HG02981 (cell line): ENCODE data around the gene CADPS.

Source experiments
- ATAC-seq: cut with Tn5 transposase; IDR thresholded peaks from one replicate; pipeline ENCODE4 v1.9.1; 2021; ENCODE audit warnings: mild to moderate bottlenecking, moderate library complexity; ENCODE audit not compliant: unreplicated experiment

CADPS gene

DNA sequence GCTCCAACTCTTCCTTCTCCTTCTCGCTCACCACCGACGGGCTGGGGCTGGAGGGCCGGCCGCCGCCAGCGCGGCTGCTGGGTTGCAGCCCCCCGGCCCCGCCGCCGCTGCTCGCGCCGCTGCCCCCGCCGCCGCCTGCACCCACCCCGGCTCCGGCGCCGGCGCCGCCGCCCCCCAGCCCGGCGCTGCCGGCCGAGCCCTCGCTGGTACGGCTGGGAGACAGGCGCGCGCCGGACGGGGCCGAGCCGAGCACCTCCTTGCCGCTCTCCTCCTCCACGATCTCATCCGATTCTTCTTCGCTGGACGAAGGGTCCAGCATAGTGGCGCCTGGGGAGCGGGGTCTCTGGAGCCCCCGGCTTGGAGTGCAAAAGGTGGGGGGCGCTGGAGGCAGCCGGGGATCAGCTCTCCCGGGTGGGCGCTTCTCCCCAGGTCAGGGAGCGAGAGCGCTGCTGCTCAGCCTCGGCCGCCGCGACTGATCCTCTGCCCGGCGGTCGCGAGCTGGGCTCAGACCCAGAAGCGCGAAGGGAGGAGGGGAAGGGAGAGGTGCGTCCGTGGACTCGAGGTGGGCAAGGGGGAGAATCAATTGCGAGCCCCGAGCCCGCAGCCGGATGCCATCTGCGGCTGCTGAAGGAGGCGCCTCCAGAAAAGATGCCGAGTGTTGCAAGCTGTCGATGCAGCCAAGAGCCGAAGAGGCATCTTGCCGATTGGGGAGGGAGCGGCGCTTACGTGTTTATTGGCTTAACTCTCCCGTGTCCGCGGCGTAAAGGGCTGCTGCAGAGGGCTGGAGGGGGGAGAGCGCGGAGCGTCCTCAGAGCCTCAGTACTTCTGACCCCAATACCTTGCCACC is at the start of gene CADPS:
Gene CADPS, minus strand, starts transcription at position 706 of the 847 bp plus-strand sequence. Its CDS starts 387 bp downstream, at position 319.
- no peak for ATAC-seq

DNA sequence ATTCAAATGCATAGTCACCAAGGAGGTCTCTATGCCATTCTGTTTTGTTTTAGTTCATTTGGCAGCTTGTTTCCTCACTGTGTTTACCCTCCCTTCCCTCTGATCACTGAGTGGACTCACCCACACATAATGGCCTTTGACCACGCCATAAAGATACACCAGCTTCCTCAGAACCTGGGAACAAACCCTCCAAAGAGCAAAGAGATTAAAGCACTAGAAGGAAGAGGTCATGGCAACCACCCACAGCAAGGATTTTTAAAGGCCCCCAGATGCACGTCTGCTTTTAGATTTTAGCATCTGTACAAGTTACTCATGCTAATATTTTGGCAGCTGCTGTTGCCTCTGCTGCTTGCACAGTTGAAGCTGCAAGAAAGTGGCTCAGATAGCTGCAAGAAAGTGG is 47.9 kb upstream of the CADPS start:
- ATAC-seq = no peak

DNA sequence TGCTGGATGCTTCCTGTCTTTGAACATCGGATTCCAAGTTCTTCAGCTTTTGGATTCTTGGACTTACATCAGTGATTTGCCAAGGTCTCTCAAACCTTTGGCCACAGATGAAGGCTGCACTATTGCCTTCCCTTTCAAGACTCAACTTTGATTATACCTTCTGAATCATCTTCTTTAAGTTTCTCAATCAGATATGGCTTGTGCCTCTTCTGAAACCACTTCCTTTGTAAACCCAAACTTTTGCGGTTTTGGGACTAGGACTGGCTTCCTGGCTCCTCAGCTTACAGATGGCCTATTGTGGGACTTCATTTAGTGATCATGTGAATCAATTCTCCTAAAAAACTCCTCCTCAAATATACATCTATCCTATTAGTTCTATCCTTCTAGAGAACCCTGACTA is 47.1 kb upstream of the CADPS start:
- ATAC-seq = no peak

- ATAC-seq = no peak
Observed at GRCh38 chr3:62920466-62920784, 45.2 kb upstream of the CADPS start.

DNA sequence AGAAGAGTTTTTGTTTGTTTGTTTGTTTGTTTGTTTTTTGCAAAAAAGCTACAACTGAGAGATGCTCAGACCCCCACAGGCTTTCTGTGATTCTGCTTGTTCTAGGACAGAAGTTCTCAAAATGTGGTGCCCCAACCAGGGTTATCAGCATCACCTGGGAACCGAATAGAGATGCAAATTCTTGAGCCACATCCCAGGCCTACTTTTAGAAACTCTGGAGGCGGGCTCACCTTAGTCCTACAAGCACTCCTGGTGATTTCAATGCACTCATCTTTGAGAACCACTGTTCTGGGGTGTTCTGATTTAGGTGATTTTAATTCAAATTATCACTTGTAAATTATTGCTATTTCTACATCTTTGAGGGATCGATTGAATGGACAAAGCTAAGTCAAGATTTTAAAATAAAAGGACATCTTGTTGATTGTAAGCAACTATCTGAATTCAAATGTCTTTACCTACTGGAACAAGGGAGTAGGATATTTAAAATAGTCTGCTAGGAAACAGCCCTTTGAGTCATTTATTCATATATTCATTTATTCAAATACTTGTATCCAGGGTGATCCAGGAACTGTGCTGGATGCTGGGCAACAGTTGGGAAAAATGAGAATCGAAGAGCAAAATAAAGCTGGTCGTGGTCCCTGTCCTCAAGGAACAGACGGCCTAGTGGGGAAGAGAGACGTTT is 44.7 kb upstream of the CADPS start:
- no peak for ATAC-seq

- ATAC-seq = no peak
Observed at GRCh38 chr3:62918777-62919176, 43.6 kb upstream of the CADPS start.

DNA sequence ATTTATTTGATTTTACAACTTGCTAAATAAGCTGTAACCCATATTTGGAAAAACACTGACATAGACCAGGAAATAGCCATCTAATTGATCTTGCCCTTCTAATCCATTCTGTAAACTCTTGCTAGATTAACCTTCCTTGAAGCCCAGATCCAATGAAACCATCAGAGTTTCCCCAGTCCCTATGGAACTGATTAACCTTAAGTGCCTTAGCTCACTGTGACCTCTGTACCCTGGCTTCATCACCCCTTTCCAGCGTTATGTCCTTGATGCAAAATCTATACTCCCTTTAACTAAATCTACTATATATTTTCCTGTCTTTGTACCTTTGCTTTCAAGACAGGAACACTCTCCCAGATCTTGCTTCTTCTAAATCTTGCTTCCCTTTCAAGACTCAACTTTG is 42.9 kb upstream of the CADPS start:
- no peak for ATAC-seq

DNA sequence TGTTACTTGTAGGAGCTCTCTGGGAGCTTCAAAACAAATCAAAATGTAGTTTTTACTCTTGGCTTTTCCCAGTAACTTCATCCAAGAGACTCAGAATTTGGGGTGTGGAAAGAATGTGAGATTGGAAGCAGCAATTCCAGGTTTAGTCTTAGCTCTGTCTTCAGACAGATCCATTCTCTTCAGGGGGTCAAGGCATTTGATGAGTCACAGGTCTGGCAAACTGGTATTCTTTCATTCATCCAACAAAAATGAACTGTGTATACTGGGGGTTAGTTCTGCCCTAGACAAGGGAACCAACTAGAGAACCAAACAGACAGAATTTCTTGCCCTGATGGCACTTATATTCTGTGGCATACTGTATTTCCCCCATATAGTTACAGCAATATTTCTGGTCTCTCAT is 36.3 kb upstream of the CADPS start:
- ATAC-seq = no peak

DNA sequence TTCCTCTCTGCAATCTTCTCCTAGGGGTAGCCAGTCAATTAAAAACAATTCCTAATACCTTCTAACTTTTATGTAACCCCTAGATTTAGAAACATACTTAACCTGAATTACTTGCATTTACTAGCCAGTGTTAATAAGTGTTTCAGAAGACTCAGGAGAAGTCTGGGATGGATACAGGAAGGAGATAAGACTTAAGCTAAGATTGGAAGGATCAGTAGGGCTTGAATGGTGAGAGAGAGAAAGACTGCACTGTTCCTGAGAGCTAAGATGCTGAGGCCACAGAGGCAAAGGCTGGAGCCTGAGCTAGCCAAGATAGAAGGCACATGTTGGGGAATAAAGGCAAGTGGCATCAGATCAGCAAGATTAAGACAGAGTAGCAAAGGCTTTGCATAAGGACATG is 30.1 kb upstream of the CADPS start:
- ATAC-seq = no peak

GRCh38 chr3:62898530-62899496 is 23.6 kb upstream of the CADPS start:
- no peak for ATAC-seq

DNA sequence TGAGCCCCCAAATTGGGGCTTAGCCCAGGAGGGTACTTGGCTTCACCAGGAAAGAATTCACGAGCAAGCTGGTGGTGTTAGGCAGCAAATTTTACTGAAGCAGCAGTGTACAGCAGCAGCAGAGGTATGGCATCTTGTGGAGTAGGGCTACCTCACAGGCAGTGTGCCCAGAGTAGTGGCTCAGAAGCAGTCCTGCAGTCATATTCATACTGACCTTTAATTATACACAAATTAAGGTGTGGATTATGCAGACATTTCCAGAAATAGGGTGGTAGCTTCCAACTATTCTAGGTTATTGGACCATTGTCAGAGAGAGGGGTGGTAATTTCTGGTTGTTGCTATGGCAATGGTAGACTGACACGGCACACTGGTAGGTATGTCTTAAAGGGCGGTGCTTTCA is 20.7 kb upstream of the CADPS start:
- ATAC-seq = no peak

- ATAC-seq = no peak
Observed at GRCh38 chr3:62892951-62893350, 17.7 kb upstream of the CADPS start.

DNA sequence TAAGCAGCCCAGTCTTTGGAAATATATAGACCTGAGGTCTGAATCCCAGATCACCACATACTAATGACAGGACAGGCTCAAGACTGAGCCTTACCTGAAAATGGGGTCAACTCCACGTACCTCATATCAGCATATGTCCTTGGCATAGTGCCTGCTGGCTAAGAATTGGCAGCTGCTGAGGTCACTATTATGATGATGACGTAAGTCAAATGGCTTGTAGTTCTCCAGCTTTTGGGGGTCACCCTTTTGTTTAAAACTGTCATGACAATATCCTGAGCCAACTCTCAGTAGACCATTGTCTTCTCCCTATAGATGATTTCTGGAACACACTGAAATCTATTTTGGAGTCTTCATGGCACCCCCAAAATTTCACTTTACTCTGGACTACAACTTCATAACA is 16.8 kb upstream of the CADPS start:
- ATAC-seq = no peak

DNA sequence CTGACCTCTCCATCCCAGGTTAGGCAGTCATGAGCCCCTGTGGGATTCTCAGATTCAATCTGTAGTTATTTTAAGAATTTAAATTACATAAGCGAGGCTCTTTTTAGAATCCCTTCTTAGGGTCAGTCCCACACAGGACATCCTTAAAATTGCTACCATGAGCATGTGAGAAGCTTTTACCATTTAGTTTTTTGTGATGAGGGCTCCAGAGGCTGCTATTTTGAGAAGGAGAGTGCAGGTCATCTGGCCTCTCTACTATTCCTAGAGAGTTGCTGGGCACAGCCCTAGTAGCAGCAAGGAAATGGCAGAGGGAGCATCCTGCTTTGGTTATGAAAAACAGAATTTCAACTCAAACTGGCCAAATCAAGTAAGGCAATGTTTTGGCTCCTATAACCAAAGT is 13.6 kb upstream of the CADPS start:
- ATAC-seq = no peak

DNA sequence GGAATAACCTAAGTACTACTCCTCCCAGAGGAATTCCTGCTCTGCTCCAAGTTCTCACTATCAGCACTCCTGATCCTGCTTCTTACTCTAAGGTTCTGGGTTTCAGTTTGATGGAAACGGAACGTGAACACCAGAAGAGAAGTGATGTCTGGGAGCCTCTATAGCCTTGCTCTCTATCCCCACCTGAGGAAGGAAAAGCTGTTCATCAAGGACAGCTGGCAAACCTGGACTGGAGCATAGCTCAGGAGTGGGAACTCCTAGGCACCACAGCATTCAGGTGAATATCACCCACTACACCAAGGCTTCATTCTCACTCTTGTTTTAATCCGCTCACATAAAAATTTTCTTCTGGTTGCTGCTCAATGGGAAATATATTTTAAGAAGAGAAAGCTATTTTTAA is 13.0 kb upstream of the CADPS start:
- ATAC-seq = no peak

DNA sequence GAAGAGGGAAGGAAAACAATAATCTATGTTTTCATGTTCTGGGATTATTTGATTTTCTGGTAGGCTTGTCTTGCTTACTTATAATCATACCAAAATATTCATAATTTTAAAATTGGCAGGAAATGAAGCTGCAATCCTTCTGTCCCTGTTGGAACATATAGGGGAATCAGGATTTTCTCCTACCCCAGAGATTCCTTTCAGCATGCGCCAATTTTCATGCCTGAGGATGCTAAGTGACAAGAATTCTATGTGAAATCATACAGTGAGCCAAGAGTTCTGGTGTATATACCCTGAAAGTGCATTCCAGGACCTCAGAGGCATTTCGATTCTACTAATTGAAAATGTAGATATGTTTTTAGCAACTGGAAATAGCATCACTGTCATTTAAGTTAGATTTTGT is 9.9 kb upstream of the CADPS start:
- ATAC-seq = no peak

- ATAC-seq = no peak
Observed at GRCh38 chr3:62884096-62884870, 9.1 kb upstream of the CADPS start.

- ATAC-seq = no peak
Observed at GRCh38 chr3:62882676-62883200, 7.5 kb upstream of the CADPS start.

DNA sequence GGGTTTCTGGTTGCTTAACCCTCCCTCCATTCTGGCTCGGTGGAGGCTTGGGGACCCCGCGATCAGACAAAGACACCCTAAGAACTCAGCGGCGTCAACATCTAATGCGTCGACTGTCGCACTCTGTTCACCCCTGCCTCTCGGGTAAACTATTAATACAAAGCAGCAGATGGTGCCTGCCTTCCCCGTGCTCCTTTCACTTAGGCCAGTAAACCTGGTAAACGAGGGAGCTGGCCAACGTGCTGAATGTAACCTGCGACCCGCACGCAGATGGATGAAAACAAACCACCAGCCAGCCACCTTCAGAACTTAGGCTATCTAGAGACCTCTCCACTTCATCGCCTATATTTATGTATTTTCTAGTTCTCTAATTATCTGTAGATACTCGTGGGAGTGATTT is 848 bp upstream of the CADPS start:
- no peak for ATAC-seq

GRCh38 chr3:62875558-62876002 is 364 bp upstream of the CADPS start:
- no peak for ATAC-seq
